HepG2 (cell line): ENCODE measurements around the gene KLHL33. TPM values are rescaled to one million over a fixed set of nuclear protein-coding genes. Genes with fewer than 3 reads are reported as not detected.
A peak's percentile ranks its signal among the peaks of the same experiment; 100 is the strongest.

Experiments
- CAMTA2 ChIP-seq: sonication (generic); formaldehyde crosslinking; IDR thresholded peaks from 2 replicates; pipeline ENCODE4 v1.4.0; 2020; ENCODE audit warnings: mild to moderate bottlenecking, missing genetic modification reagents, borderline replicate concordance
- CHD2 ChIP-seq: IDR thresholded peaks from 2 replicates; pipeline ENCODE4 v1.6.1; 2011; ENCODE audit warnings: low read depth, low read length, improper control_type of control experiment
- ELF1 ChIP-seq: sonication (generic); formaldehyde crosslinking; IDR thresholded peaks from 2 replicates; pipeline ENCODE4 v1.4.0; 2020; ENCODE audit warnings: missing genetic modification reagents
- FOSL1 ChIP-seq: sonication (generic); formaldehyde crosslinking; IDR thresholded peaks from 2 replicates; pipeline ENCODE4 v1.9.0; 2021; ENCODE audit warnings: missing genetic modification reagents, borderline replicate concordance
- FOXA3 ChIP-seq: IDR thresholded peaks from 2 replicates; pipeline ENCODE4 v1.6.1; 2016; ENCODE audit warnings: missing genetic modification reagents, missing compliant biosample characterization
- FOXJ3 ChIP-seq: sonication (generic); formaldehyde crosslinking; IDR thresholded peaks from 2 replicates; pipeline ENCODE4 v1.4.0; 2020; ENCODE audit warnings: missing genetic modification reagents, mild to moderate bottlenecking, borderline replicate concordance
- MZF1 ChIP-seq: sonication (generic); formaldehyde crosslinking; IDR thresholded peaks from 2 replicates; pipeline ENCODE4 v1.8.1; 2023; ENCODE audit warnings: mild to moderate bottlenecking, missing genetic modification reagents, borderline replicate concordance
- NFKB2 ChIP-seq: sonication (generic); formaldehyde crosslinking; IDR thresholded peaks from 2 replicates; pipeline ENCODE4 v1.4.0; 2020; ENCODE audit warnings: missing genetic modification reagents, borderline replicate concordance
- RARG ChIP-seq: sonication (generic); formaldehyde crosslinking; IDR thresholded peaks from 2 replicates; pipeline ENCODE4 v1.4.0; 2020; ENCODE audit warnings: low read depth, mild to moderate bottlenecking, missing genetic modification reagents
- RBM39 ChIP-seq: fragments of 200-400 bp; formaldehyde crosslinking; IDR thresholded peaks from one replicate; pipeline ENCODE4 v1.6.1; 2018; ENCODE audit warnings: antibody characterized with exemption, mild to moderate bottlenecking, low read depth, low read length; ENCODE audit not compliant: poor library complexity, severe bottlenecking
- ZMAT5 ChIP-seq: sonication (generic); formaldehyde crosslinking; IDR thresholded peaks from 2 replicates; pipeline ENCODE4 v1.5.0; 2020; ENCODE audit warnings: mild to moderate bottlenecking, low read depth, missing genetic modification reagents, borderline replicate concordance
- ZNF446 ChIP-seq: sonication (generic); formaldehyde crosslinking; IDR thresholded peaks from 2 replicates; pipeline ENCODE4 v1.5.0; 2020; ENCODE audit warnings: mild to moderate bottlenecking, missing genetic modification reagents
- ZNF550 ChIP-seq: sonication (generic); formaldehyde crosslinking; IDR thresholded peaks from 2 replicates; pipeline ENCODE4 v1.4.0; 2020; ENCODE audit warnings: mild to moderate bottlenecking, missing genetic modification reagents, borderline replicate concordance
- ZNF574 ChIP-seq: sonication (generic); formaldehyde crosslinking; IDR thresholded peaks from 2 replicates; pipeline ENCODE4 v1.4.0; 2020; ENCODE audit warnings: missing genetic modification reagents
- ZNF598 ChIP-seq: sonication (generic); formaldehyde crosslinking; IDR thresholded peaks from 2 replicates; pipeline ENCODE4 v1.5.1; 2020; ENCODE audit warnings: mild to moderate bottlenecking, missing genetic modification reagents, borderline replicate concordance
- ZNF609 ChIP-seq: sonication (generic); formaldehyde crosslinking; IDR thresholded peaks from 2 replicates; pipeline ENCODE4 v1.4.0; 2020; ENCODE audit warnings: mild to moderate bottlenecking, missing genetic modification reagents, borderline replicate concordance
- ZNF790 ChIP-seq: sonication (generic); formaldehyde crosslinking; IDR thresholded peaks from 2 replicates; pipeline ENCODE4 v1.8.0; 2022; ENCODE audit warnings: missing genetic modification reagents, mild to moderate bottlenecking, borderline replicate concordance
- polyA plus RNA-seq, 8 experiments: library from polyadenylated mRNA; depleted of rRNA in 3 of 8; stranded (reverse) in 7 of 8; unstranded in 1 of 8; fragments of >200 nt; fragmentation: Illumina TruSeq in 4 of 8; extraction: Trizol in 4 of 8; gene quantifications; 2 replicates each; pipeline versions ENCODE4 v1.2.1 to v1.2.3, GENCODE V29; 2011 to 2016; ENCODE audit warnings: low read depth in 4 of 8, missing spikeins in 1 of 8, mixed read lengths in 1 of 8; ENCODE audit not compliant: insufficient read depth in 1 of 8
- total RNA-seq, 5 experiments: library from RNA; depleted of rRNA; stranded (reverse); fragments of >200 nt; fragmentation: Illumina TruSeq; extraction: Trizol; gene quantifications; 2 replicates each; pipeline ENCODE4 v1.2.3, GENCODE V29; 2016; ENCODE audit warnings: low read depth in 1 of 5
- TF ChIP-seq, protein P1 (sequence below): sonication (generic); formaldehyde crosslinking; IDR thresholded peaks from 2 replicates; pipeline ENCODE4 v1.4.0; 2020; ENCODE audit warnings: missing genetic modification reagents

Gene KLHL33
- total and polyA plus RNA-seq, 2 of the 13 experiments (the other 11 are each of a cell fraction or from before 2014, with no cell fraction given), result not detected

- TF ChIP-seq ZNF609 (peak; percentile 59; the same call in 1 of the 2 replicates), CHD2 (peak; percentile 88), NFKB2 (CRISPR knock-in tag) (peak; percentile 63; the same call in 1 of the 2 replicates), FOXA3 (CRISPR knock-in tag) (peak; percentile 39; the same call in 1 of the 2 replicates), ZMAT5 (no peak), ZNF598 (CRISPR knock-in tag) (peak; percentile 93), ZNF574 (peak; percentile 84), ZNF446 (CRISPR knock-in tag) (0 out of 2 replicates have a peak, but pooled peaks have one; percentile 53), RBM39 (peak; percentile 59), ZNF790 (CRISPR knock-in tag) (peak; percentile 48; the same call in 1 of the 2 replicates), FOSL1 (no peak), ZNF550 (CRISPR knock-in tag) (peak; percentile 71; the same call in 1 of the 2 replicates), FOXJ3 (CRISPR knock-in tag) (peak; percentile 62; the same call in 1 of the 2 replicates), RARG (CRISPR knock-in tag) (peak; percentile 86; the same call in 1 of the 2 replicates), CAMTA2 (CRISPR knock-in tag) (peak; percentile 19; the same call in 1 of the 2 replicates), MZF1 (CRISPR knock-in tag) (no peak), ELF1 (CRISPR knock-in tag) (peak; percentile 26; the same call in 1 of the 2 replicates)
- TF ChIP-seq, protein P1, sequence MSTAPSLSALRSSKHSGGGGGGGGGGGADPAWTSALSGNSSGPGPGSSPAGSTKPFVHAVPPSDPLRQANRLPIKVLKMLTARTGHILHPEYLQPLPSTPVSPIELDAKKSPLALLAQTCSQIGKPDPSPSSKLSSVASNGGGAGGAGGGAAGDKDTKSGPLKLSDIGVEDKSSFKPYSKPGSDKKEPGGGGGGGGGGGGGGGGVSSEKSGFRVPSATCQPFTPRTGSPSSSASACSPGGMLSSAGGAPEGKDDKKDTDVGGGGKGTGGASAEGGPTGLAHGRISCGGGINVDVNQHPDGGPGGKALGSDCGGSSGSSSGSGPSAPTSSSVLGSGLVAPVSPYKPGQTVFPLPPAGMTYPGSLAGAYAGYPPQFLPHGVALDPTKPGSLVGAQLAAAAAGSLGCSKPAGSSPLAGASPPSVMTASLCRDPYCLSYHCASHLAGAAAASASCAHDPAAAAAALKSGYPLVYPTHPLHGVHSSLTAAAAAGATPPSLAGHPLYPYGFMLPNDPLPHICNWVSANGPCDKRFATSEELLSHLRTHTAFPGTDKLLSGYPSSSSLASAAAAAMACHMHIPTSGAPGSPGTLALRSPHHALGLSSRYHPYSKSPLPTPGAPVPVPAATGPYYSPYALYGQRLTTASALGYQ, result no peak
Measured at GRCh38 chr14:20454516-20455354, 18.8 kb upstream of the KLHL33 start, which contains the start of the genes APEX1 and OSGEP (continued).
